ENCODE data around the gene IQGAP2. TPM values are rescaled to one million over a fixed set of nuclear protein-coding genes. Genes with fewer than 3 reads are reported as not detected.
"Not testable (repeated sequence)": the region's sequence is repeated elsewhere in the genome, so short reads cannot be mapped to it uniquely, and the experiment has no call there.

IQGAP2 gene
- 100 to 1,000 TPM; 118 to 124 TPM for total RNA-seq

- Mint-ChIP-seq H3K4me3 (peak within 1 kb of the TSS; percentile 93), H3K9me3 (no peaks in the 10 kb centered on the region), H3K27me3 (no peaks in the 10 kb centered on the region), H3K4me1 (peaks cover 63% of the 10 kb centered on the region), H3K27ac (peak within 1 kb of the TSS; percentile 99), H3K36me3 (ENCODE audit: low read depth) (peaks cover 40% of the 10 kb centered on the region)
- ChIA-PET CTCF (interaction anchor here (0.6 to 8.0 kb wide), 32 partner anchors 9 to 1166 kb away, joined by 3 to 81 read pairs (median 6); partner anchors contain the start of gene ANKRD31), POLR2A (interaction anchor here (0.7 to 9.2 kb wide), 46 partner anchors 12 to 1167 kb away, joined by 3 to 209 read pairs (median 4); partner anchors contain the start of genes AGGF1, ANKRD31, POC5 and S100Z)
- DNase-seq = peak; percentile 86
Measured at GRCh38 chr5:76402886-76403765, at the start of gene IQGAP2. Gene IQGAP2, plus strand, starts transcription at chr5:76403285. Its CDS starts 261 bp downstream, at chr5:76403546.

- ChIA-PET CTCF (interaction anchor here (0.7 kb wide), 1 partner anchor 1308 kb away, joined by 5 read pairs; no protein-coding TSS in a partner anchor), POLR2A (interaction anchor here (0.8 kb wide), 1 partner anchor 46 kb away, joined by 3 read pairs; the partner anchor contains the start of gene IQGAP2)
- peaks cover 6% of the 10 kb centered on the region for H3K4me1 Mint-ChIP-seq
- H3K9me3 Mint-ChIP-seq = no peaks in the 10 kb centered on the region
- no peak overlapping the region for H3K4me3 Mint-ChIP-seq
- H3K27me3 Mint-ChIP-seq = peaks cover 3% of the 10 kb centered on the region
- DNase-seq = no peak
- H3K27ac Mint-ChIP-seq = no peak overlapping the region
- no peaks in the 10 kb centered on the region for H3K36me3 Mint-ChIP-seq (ENCODE audit: low read depth)
Measured at GRCh38 chr5:76356887-76357286, 46.2 kb upstream of the IQGAP2 start.

GRCh38 chr5:76363352-76364225, 39.5 kb upstream of the IQGAP2 start:
- no peak for DNase-seq
- Mint-ChIP-seq H3K9me3 (no peaks in the 10 kb centered on the region), H3K27ac (no peak overlapping the region), H3K4me3 (no peak overlapping the region), H3K36me3 (ENCODE audit: low read depth) (no peaks in the 10 kb centered on the region), H3K4me1 (peaks cover 16% of the 10 kb centered on the region), H3K27me3 (no peaks in the 10 kb centered on the region)
- ChIA-PET CTCF (no interaction called here), POLR2A (interaction anchor here (0.6 kb wide), 1 partner anchor 315 kb away, joined by 4 read pairs; no protein-coding TSS in a partner anchor)

- Mint-ChIP-seq H3K9me3 (peaks cover 3% of the 10 kb centered on the region), H3K4me1 (peaks cover 20% of the 10 kb centered on the region), H3K27me3 (no peaks in the 10 kb centered on the region), H3K27ac (no peak overlapping the region), H3K36me3 (ENCODE audit: low read depth) (no peaks in the 10 kb centered on the region), H3K4me3 (no peak overlapping the region)
- CTCF ChIA-PET = no interaction called here
- POLR2A ChIA-PET = no interaction called here
- DNase-seq = no peak
Measured at GRCh38 chr5:76364226-76364589, 38.9 kb upstream of the IQGAP2 start.

GRCh38 chr5:76365561-76365960, 37.5 kb upstream of the IQGAP2 start:
- no peak for DNase-seq
- CTCF ChIA-PET = no interaction called here
- Mint-ChIP-seq H3K9me3 (peaks cover 3% of the 10 kb centered on the region), H3K4me1 (peaks cover 21% of the 10 kb centered on the region), H3K27ac (no peak overlapping the region), H3K27me3 (no peaks in the 10 kb centered on the region), H3K36me3 (ENCODE audit: low read depth) (no peaks in the 10 kb centered on the region), H3K4me3 (no peak overlapping the region)
- POLR2A ChIA-PET = no interaction called here

GRCh38 chr5:76366596-76366995, 36.5 kb upstream of the IQGAP2 start:
- no peak for DNase-seq
- no peaks in the 10 kb centered on the region for H3K27me3 Mint-ChIP-seq
- no peak overlapping the region for H3K27ac Mint-ChIP-seq
- ChIA-PET CTCF (interaction anchor here (0.7 to 1.4 kb wide), 3 partner anchors 18 to 235 kb away, joined by 3 read pairs; no protein-coding TSS in a partner anchor), POLR2A (no interaction called here)
- H3K36me3 Mint-ChIP-seq (ENCODE audit: low read depth) = no peaks in the 10 kb centered on the region
- H3K9me3 Mint-ChIP-seq = peaks cover 3% of the 10 kb centered on the region
- no peak overlapping the region for H3K4me3 Mint-ChIP-seq
- peaks cover 17% of the 10 kb centered on the region for H3K4me1 Mint-ChIP-seq

GRCh38 chr5:76367623-76368371, 35.3 kb upstream of the IQGAP2 start:
- H3K4me3 Mint-ChIP-seq = no peak overlapping the region
- POLR2A ChIA-PET = no interaction called here
- no peak for DNase-seq
- peaks cover 3% of the 10 kb centered on the region for H3K9me3 Mint-ChIP-seq
- H3K27ac Mint-ChIP-seq = peak overlapping the region; percentile 23
- no peaks in the 10 kb centered on the region for H3K27me3 Mint-ChIP-seq
- no peaks in the 10 kb centered on the region for H3K36me3 Mint-ChIP-seq (ENCODE audit: low read depth)
- CTCF ChIA-PET = interaction anchor here (0.5 kb wide), 1 partner anchor 50 kb away, joined by 4 read pairs; no protein-coding TSS in a partner anchor
- H3K4me1 Mint-ChIP-seq = peaks cover 19% of the 10 kb centered on the region

GRCh38 chr5:76368941-76369340, 34.1 kb upstream of the IQGAP2 start:
- peaks cover 3% of the 10 kb centered on the region for H3K9me3 Mint-ChIP-seq
- H3K4me3 Mint-ChIP-seq = no peak overlapping the region
- H3K27me3 Mint-ChIP-seq = no peaks in the 10 kb centered on the region
- no peaks in the 10 kb centered on the region for H3K36me3 Mint-ChIP-seq (ENCODE audit: low read depth)
- DNase-seq = no peak
- ChIA-PET CTCF (no interaction called here), POLR2A (no interaction called here)
- peaks cover 19% of the 10 kb centered on the region for H3K4me1 Mint-ChIP-seq
- H3K27ac Mint-ChIP-seq = no peak overlapping the region

- CTCF ChIA-PET; H3K36me3 Mint-ChIP-seq (ENCODE audit: low read depth); H3K27ac Mint-ChIP-seq; POLR2A ChIA-PET; DNase-seq; H3K27me3 Mint-ChIP-seq; H3K9me3 Mint-ChIP-seq; H3K4me3 Mint-ChIP-seq: not testable (repeated sequence)
- H3K4me1 Mint-ChIP-seq = peaks cover 19% of the 10 kb centered on the region
Measured at GRCh38 chr5:76369668-76370067, 33.4 kb upstream of the IQGAP2 start.

GRCh38 chr5:76371960-76372322, 31.1 kb upstream of the IQGAP2 start:
- CTCF ChIA-PET = no interaction called here

GRCh38 chr5:76372323-76373054, 30.6 kb upstream of the IQGAP2 start:
- peaks cover 2% of the 10 kb centered on the region for H3K36me3 Mint-ChIP-seq (ENCODE audit: low read depth)
- no peak overlapping the region for H3K4me3 Mint-ChIP-seq
- H3K27ac Mint-ChIP-seq = no peak overlapping the region
- ChIA-PET CTCF (no interaction called here), POLR2A (interaction anchor here (0.8 kb wide), 1 partner anchor 20 kb away, joined by 3 read pairs; no protein-coding TSS in a partner anchor)
- peaks cover 3% of the 10 kb centered on the region for H3K9me3 Mint-ChIP-seq
- H3K27me3 Mint-ChIP-seq = no peaks in the 10 kb centered on the region
- H3K4me1 Mint-ChIP-seq = peaks cover 16% of the 10 kb centered on the region
- DNase-seq = no peak

More at GRCh38 chr5:76371960-76372322, 31.1 kb upstream of the IQGAP2 start:
- no peaks in the 10 kb centered on the region for H3K27me3 Mint-ChIP-seq
- H3K9me3 Mint-ChIP-seq = peaks cover 3% of the 10 kb centered on the region
- no peak for DNase-seq
- H3K27ac Mint-ChIP-seq = no peak overlapping the region
- no peak overlapping the region for H3K4me3 Mint-ChIP-seq
- POLR2A ChIA-PET = interaction anchor here (0.8 kb wide), 1 partner anchor 21 kb away, joined by 3 read pairs; no protein-coding TSS in a partner anchor
- H3K4me1 Mint-ChIP-seq = peaks cover 19% of the 10 kb centered on the region
- H3K36me3 Mint-ChIP-seq (ENCODE audit: low read depth) = peaks cover 2% of the 10 kb centered on the region
